ENCODE measurements around the gene NKAIN4. TPM values are rescaled to one million over a fixed set of nuclear protein-coding genes. Genes with fewer than 3 reads are reported as not detected.
"Not testable (repeated sequence)": the region's sequence is repeated elsewhere in the genome, so short reads cannot be mapped to it uniquely, and the experiment has no call there.

The NKAIN4 gene
- total RNA-seq, 1 experiment from 2014 or later: not detected

DNA sequence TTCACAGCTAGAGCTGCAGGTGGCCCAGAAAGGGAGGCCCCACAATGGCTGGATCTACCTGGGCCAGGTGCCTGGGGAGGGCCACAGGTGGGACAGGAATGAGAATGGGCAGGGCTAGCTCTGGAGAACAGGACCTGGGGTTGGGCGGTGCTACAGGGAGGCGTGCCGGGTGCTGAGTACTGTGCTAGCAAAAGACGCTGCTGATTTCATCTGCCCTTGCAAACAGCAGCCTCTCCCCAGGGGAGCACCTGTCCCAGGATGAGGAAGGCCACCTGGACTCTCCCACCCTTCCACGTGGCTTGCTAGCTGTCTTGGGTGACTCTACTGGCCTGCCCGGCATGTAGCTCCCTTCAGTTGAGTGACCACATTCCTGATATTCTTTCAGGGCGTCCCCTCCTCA is 31.7 kb downstream of the NKAIN4 start:
- no peak for DNase-seq (ENCODE audit: extremely low read depth, low read depth)

DNA sequence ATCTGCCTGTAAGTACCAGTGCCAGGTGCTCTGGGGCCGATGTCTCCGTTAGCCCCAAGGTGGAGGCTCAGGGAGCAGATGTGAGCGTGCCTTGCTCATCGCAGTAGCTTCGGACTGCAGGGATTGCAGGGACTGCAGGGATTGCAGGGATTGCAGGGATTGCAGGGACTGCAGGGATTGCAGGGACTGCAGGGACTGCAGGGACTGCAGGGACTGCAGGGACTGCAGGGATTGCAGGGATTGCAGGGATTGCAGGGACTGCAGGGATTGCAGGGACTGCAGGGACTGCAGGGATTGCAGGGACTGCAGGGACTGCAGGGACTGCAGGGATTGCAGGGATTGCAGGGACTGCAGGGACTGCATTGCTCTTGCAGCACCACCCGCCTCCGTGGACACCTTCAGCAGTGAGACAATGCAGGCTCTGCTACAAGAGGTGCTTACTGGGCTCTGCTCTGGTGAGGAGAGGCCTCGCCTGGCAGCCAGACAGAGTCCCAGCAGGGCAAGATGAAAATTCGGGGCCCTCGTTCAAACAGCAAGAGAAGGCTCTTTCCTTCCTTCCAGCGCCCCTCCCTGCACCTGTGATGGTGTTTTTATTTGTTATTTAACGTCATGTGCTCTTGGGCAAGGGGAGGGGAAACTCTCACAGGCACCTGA is 32.7 kb downstream of the NKAIN4 start:
- not testable (repeated sequence) for DNase-seq (ENCODE audit: extremely low read depth, low read depth)

DNA sequence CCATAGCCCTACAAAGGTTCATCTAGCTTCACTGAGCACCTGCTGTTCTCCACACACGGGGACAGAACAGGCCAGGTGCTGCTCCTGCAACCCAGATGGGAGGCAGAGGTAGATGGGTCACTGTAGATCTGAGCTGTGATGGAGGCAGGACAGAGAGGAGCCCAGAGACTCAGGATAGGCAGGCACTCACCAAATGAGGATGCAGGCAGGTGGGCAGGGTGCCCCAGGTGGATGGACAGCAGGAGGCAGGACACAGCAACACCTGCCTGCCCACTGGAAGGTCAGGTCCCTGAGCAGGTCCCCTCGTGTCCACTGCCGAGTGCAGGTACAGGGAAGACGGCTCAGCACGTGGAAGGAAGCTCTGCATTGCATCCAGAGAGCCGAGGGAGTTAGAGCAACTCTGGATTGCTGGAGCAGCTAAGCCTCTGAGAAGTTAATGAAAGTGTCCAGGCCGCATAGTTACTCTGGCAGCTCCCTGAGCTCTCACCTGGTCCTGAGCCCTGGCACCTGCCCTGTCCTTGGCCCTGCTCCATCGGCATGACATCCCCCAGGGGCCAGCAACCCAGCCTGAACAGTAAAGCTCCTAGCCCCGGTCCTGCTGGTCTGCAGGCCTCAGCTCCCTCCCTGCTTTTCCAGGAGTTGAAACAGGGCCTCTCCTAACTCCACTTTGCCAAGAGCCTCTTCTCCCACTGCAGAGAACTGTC is 33.4 kb downstream of the NKAIN4 start:
- no peak for DNase-seq (ENCODE audit: extremely low read depth, low read depth)

- no peak for DNase-seq (ENCODE audit: extremely low read depth, low read depth)
Measured at GRCh38 chr20:63219866-63220521, 34.3 kb downstream of the NKAIN4 start.

DNA sequence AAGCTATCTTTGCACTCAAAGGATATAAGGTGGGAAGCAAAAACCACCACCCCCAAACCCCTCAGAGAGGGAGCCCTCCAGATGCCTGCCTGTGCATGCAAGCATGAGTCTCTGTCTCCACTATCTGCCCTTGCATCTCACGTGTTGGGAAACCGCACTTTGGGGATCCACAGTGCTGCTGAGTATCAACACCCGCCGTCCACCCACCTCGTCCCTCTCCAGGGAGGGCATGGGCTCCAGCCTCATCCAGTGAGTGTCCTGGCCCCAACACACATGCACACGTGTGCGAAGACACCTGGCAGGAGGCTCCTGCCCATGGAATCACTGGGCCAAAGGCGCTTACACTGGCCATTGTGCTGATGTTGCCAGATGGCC is 34.8 kb downstream of the NKAIN4 start:
- no peak for DNase-seq (ENCODE audit: extremely low read depth, low read depth)

GRCh38 chr20:63218701-63219446 is 35.4 kb downstream of the NKAIN4 start:
- DNase-seq (ENCODE audit: extremely low read depth, low read depth): no peak

- DNase-seq (ENCODE audit: extremely low read depth, low read depth): no peak
Measured at GRCh38 chr20:63217706-63218105, 36.6 kb downstream of the NKAIN4 start.

GRCh38 chr20:63216849-63217471 is 37.3 kb downstream of the NKAIN4 start:
- DNase-seq (ENCODE audit: extremely low read depth, low read depth): no peak

GRCh38 chr20:63216041-63216848 is 38.0 kb downstream of the NKAIN4 start, which contains the start of gene YTHDF1:
Gene YTHDF1, minus strand, starts transcription at chr20:63216131. Its CDS starts 239 bp downstream, at chr20:63215892.
- peak; percentile 94 for DNase-seq (ENCODE audit: extremely low read depth, low read depth)

- peak; percentile 59 for DNase-seq (ENCODE audit: extremely low read depth, low read depth)
Measured at GRCh38 chr20:63215101-63216040, 38.9 kb downstream of the NKAIN4 start.

- no peak for DNase-seq (ENCODE audit: extremely low read depth, low read depth)
Measured at GRCh38 chr20:63214514-63214913, 39.7 kb downstream of the NKAIN4 start.

GRCh38 chr20:63212792-63213191 is 41.5 kb downstream of the NKAIN4 start:
- DNase-seq (ENCODE audit: extremely low read depth, low read depth): no peak

DNA sequence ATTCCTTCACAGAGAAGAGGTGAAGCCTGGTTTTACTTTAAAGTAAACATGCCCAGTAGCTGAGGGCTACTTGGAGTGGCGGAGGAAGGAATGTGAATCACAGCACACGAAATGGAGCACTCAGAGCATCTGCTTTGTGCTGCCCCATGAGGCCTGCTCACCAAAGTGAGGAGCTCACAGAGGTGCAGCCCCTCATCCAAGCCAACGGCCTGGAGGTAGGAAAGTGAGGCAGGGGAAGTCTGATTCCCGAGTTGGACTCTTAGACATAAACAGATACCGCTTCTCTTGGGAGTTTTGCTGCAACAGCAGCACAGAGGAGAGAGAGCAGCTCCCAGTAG is 41.9 kb downstream of the NKAIN4 start:
- no peak for DNase-seq (ENCODE audit: extremely low read depth, low read depth)

- DNase-seq (ENCODE audit: extremely low read depth, low read depth): no peak
Measured at GRCh38 chr20:63210011-63210605, 44.2 kb downstream of the NKAIN4 start.

DNA sequence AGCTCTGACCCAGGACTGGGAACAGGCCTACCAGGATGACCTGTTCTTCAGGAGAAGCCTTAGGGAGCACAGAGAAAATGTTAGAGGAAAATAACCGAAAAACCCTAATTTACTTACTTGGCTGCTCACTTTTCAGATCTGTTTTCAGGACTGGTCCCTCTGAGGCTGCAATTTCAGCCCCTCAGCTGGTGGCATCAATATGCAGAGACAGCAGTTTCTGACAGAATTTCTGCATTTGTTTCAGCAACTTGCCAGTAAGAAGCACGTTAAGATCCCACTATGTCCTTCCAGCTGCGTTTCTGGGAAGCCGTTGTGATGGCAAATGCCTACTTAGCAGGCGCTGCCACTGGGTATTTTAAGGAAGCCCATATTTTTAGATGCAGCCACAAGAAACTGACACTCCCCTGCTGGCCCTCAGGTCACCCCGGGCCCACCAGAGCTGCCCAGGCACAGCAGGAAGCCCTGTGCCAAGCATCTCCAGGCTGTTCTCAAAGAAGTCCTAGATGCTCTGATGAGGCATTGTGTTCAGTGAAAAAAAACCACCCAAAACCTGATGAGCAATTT is 45.8 kb downstream of the NKAIN4 start:
- no peak for DNase-seq (ENCODE audit: extremely low read depth, low read depth)

DNA sequence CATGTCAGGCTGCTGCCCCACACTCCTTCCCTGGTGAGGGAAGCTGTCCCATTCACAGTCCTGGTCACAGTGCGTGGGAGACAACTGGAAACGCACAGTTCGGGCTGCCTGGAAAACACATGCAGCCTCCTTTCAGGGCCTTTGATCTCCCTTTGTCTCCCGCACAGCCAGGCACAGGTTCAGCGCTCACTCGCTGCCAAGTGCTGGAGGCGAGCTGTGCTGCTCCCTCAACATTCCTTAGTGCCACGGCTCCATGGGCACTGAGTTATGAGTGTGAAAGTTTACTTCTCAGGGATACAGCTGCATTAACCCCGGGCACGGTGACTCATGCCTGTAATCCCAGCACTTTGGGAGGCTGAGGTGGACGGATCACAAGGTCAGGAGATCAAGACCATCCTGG is 47.4 kb downstream of the NKAIN4 start:
- DNase-seq (ENCODE audit: extremely low read depth, low read depth): no peak

DNA sequence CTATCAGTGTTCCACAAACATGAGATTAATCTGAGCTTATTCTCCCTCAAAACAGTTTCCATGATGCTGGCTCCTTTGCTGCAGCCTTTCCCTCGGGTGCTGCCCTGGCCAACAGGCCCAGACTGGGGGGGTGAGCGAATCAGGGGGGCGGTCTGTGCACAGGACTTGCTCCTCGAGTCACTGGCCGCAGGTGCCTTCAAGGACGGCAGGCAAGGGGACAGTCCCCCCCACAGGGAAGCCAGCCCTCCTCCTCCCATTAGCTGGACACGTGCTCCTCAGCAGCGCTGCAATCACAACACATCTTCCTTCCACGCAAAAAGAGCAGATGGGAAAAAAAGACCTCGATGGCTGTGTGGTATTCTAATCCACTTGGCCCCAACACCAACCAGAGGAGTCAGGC is 48.4 kb downstream of the NKAIN4 start:
- no peak for DNase-seq (ENCODE audit: extremely low read depth, low read depth)

GRCh38 chr20:63204362-63204761 is 49.9 kb downstream of the NKAIN4 start:
- no peak for DNase-seq (ENCODE audit: extremely low read depth, low read depth)

All from NCI-H460 (cell line).